ENCODE results near the gene PRDM12.

Gene PRDM12

DNA sequence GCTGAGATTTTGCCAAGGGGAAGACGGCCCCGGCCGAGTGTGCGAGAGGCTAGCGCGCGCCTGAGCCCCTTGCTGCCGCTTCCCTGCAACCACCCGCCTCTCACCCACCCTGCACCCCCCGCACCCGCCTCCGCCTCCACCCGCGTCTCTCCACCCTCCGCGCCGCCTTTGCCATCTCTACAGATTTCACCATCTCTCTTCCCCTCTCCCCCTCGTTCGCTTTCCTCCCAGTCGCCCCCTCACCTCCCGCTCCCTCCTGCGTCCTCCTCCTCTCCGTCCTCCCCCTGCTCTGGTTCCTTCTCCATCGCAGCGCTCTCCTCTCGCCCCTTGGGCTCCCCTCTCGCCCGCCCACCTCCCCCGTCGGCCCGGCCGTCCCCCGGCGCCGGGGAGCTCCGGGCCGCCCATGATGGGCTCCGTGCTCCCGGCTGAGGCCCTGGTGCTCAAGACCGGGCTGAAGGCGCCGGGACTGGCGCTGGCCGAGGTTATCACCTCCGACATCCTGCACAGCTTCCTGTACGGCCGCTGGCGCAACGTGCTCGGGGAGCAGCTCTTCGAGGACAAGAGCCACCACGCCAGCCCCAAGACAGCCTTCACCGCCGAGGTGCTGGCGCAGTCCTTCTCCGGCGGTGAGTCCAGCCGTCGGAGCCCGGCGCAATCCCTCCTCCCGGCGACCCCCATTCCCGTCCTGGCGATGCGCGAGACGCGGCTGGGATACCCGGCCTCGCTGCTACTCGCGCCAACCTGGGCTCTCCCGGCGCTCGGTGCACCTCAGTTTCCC lies at the start of gene PRDM12:
PRDM12 (plus strand) TSS at position 344 of the 778 bp plus-strand sequence; CDS start at position 404, 60 bp downstream.
- DNase-seq, result no peak

DNA sequence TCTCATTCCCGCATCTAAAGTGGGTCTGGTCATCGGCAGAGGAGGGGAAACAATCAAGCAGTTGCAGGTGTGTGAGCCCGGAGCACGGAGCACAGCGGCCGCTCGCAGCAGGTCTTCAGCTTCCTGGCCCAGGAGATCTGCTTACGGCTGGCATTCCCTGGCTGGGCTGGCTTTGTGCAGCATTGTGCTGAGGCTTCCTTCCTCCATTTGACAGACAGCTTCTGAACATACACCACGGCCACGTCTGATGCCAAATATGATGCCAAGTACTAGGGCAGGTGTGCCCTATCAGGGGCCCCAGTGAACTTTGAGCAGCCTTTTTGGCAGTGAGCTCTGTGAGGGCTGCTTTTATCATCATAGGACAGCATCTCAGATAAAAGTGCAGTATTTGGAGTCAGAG lies 47.9 kb upstream of the PRDM12 start:
- DNase-seq, result no peak

DNA sequence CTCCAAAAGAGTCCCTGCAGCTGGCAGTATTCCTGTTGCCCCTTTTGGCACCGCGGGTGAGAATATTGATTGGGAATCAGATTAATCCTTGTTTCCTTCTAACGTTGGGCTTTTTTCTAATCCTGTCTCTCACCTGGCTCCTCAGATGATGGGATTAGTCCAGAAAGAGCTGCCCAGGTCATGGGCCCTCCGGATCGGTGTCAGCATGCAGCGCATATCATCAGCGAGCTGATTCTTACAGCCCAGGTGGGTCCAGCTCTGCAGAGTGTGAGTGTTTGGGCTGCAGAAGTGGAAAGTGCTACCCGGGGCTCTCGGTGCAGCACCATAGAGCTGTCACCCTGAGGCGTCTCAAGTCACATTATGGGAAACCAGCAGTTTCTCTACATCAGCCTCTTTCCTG lies 40.9 kb upstream of the PRDM12 start:
- no peak for DNase-seq

DNA sequence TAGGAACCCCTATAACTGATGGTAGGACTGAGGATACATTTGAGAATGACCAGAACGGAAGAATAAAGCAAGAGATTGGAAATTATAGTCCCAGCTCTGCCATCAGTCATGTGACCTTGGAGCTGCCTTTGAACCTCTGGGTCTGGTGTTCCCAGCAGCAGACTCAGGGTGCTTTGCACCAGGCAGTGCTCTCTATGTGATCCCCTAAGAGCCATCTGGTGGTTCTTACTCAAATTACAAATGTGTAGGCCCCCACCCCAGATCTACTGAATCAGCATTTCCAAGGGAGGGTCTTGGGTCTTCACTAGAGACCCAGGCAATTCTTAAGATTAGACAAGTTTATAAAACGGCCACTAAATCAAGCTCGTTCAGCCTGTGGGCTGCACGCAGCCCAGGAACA lies 40.2 kb upstream of the PRDM12 start:
- DNase-seq, result no peak

DNA sequence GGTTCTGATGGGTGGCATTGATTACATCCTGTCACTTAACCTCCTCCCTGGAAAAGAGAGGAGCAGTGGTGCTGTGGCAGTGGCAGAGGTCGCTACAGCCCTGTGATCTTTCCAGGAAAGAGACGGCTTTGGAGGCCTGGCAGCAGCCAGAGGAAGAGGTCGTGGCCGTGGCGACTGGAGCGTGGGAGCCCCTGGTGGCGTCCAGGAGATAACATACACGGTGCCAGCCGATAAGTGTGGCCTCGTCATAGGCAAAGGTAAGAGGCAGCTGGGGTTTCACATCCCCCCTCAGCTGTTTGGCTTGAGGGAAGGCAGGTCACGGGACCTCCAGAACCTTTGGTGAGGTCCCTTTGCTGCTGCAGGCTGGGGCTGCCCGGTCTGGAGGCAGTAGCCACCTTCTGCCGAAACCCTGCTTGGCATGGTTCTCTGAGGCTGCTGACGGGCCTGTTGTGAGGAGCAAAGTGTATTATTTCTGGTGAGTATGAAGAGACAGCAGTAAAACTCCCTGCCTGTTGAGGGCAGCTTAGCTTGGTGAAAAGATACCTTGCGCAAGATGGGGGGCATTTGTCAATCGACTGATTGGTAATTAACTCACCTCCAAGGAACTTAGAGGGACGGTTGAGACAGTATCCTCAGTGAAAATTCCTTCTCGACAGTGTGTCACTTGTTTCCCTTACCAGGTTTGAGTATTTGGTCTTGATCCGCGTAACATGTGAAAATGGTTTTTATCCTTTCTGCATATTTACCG lies 38.0 kb upstream of the PRDM12 start:
- no peak for DNase-seq

DNA sequence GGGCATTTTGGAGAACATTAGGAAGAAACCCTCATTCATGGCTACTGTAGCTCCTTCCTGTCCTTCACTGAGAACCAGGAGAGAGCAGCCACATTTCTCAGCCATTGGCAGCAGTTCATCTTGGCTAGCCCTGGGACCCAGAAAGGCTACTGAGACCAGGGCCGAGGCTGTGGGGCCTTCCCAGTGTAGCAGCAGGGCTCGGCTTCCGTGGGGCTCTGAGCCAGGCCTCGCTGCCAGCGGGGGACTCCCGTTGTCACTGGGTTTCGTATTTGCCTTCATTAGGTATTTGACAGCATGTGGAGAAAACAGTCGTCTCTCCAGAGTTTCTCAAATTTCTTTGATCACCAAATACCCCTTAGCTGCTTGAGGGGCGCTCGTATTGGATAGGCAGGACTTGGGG lies 37.3 kb upstream of the PRDM12 start:
- no peak for DNase-seq

DNA sequence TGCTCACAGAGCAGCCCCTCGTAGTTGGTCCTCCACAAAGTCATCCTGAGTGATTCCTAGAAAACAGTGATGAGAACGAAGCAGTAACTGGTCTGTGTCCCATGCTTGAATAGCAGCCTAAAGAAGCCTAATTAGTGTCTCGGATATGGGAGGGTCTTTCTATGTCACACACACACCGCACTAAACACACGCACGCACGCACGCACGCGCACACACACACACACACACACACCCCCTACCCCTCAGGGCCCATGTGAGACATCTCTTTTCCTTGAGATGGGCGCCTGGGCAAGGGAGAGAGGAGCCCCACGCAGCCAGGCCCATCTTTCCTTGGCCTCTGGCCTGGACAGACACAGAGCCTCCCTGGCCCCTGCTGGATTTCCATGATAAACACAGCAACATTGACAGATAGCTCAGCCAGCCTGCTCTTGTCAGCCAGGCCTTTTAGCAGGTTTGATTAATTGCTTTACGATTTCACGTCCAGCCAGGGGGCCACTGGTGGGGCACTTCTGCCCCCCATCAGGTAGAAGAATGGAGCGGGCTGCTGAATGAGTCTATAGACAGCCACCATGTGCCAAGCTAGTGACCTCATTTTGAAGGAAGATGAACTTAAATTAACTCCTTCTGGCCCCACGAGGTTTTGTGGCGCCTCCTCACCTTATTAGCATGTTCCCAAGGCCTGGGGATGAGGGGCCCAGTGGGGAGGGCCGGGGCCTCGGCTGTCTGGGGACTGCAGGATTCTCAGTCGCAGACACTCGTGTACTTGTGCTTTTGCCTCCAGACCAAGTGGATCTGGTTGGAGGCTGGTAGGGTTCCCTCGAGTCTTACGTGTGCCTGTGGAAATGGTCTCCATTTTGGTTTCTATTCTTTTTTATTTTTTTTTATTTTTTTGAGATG lies 36.2 kb upstream of the PRDM12 start:
- no peak for DNase-seq

DNA sequence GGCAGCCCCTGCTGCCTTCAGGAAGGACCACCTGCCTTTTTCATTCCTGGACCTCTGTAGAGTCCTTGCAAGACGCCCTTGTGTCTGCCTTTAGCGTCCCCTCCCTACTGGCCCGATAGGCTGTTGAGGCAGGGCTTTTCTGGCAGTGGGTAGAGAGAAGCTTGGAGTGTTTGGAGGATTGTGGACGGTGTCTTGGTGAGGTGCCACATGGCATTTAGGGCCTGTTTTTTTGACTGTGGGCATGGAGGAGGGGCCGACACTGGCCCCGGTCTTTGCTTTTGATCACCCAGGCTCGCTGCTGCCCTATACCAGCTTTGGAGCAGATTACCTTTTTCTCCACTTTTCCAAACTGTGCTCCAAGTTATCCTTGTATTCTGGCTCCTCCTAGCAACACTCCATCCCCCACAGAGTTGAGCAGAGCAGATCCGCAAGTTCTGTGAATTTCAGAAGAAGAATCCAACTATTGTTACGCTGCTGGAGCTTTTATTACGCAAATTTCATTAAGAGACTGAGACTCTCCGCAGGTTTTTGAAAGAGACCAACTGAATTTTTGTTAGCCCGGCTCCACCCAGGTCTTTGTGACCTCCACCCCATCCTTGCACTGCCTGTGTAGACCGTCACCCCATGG lies 34.8 kb upstream of the PRDM12 start:
- DNase-seq, result no peak

DNA sequence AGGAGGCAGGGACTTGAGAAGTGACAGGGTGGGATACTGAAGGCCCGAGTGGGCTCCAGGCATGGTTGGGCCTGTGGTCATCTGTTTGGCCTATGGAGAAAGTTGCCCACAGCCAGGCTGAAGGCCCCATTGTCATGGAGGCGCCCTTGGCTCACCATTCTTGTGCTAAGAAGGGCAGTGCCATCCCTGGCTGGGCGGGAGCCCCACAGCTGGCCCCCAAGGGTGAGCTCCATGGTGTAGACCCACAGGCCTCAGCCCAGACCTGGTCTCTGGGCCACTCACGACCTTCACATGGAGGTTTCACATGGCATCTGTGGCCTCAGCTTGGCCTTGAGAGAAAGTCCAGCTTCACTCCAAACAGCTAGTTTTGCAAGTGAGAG lies 34.3 kb upstream of the PRDM12 start:
- no peak for DNase-seq

DNA sequence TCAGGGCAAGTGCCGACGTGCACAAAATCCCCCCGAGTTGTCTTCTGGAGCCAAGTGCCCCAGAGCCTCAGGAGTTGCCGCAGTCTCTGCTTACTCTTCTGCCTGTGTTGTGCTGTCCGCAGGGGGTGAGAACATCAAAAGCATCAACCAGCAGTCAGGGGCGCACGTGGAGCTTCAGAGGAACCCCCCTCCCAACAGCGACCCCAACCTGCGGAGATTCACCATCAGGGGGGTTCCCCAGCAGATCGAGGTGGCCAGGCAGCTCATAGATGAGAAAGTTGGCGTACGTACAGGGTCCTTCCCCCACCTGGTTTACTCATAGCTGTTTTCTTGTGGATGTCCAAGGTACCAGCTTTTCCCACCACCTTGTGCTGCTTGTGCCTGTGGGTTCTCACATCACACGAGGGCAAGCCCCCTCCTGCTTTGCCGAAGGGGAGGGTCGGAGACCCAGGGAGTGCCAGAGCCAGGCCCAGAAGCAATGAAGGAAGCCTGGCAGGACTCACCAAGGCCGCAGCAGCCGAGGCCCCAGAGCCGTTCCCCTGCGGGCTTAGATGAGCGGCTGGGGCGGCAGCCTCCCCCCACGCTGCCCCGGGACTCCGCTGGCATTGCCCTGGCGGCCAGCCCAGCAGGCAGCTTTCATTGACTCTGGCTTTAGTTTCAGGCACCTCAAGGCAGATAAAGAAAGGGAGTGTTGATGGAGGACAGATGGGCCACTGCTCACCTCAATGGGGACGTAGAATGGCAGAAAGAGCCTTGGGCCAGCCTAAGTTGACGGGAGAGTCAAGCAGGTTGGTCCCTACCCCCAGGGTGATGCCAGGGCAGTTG lies 33.7 kb upstream of the PRDM12 start:
- no peak for DNase-seq

DNA sequence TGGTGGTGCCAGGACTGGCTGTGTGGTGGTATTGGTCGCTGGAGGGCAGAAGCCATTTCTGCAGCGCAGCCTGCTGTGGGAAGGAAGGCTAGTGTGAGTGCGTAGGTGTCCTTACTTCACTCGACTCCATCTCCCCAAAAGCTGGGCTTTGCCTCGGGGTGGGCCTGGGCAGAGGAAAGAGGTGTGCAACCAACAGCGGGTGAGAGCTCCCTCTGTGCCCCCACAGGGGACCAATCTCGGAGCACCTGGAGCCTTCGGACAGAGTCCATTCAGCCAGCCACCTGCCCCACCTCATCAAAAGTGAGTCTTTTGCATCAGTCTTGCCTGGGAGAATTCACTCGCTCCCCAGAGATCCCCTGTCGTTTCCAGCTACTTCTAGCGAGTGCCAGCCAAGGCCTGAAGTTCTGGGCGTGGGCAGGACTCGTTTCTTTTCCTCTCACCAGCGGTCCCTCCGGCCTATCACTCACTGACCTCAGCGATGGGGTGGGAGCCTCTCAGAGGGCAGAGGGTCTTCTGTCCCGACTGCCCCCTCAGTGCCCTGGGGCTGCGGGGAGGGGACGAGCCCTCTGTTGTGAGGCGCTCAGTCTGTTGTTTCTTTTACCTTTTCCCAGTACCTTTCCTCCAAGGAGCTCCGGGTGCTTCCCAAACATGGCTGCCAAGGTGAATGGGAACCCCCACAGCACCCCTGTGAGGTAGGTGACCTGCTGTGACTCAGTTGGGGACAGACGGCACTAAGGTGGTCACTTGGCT lies 32.9 kb upstream of the PRDM12 start:
- DNase-seq, result no peak

DNA sequence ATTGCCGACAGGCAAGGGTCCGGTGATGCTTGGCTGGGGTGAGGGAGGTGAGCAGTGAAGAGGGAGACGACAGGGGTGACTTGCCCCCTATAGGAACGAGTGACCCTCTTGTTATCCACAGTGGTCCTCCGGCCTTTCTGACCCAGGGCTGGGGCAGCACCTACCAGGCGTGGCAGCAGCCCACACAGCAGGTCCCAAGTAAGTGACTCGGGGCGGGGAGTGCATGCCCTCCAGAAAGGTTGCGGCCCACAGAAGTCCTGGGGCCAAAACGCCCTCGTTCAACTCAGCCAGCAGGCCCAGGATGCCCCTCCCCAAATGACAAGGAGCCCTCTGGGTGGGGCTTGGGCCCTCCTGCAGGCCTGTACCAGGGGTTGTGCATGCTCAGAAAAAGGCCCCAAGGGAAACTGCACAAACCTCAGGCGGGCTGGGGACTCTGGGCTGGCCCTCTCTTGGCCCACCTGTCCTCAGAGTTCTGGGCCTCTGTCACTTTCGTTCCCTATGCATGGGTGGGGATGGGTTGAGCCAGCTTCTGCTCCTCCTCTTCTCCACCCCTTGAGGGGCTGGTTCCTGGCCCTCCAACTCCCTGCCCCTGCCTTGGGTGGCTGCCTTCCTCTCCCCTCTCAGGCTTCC lies 32.2 kb upstream of the PRDM12 start:
- DNase-seq, result no peak

DNA sequence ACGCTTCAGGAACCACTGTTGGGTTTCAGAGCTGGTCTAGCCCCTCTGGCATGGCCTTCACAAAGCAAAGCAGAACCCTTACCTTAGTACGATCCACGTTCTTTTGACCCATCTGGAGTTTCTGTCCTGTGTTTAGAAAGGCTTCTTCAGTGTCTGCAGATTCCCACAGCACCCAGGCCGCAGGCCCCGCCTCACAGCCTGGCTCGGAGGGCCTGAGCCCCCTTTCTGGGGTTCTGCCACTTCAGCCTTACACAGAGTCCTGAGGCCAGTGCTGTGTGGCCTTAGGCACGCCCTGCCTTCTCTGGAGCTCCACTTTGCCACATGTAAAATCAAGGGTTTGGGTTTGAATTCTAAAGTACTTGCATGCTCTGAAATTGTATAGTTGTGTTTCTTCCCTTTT lies 31.6 kb upstream of the PRDM12 start:
- DNase-seq, result no peak

DNA sequence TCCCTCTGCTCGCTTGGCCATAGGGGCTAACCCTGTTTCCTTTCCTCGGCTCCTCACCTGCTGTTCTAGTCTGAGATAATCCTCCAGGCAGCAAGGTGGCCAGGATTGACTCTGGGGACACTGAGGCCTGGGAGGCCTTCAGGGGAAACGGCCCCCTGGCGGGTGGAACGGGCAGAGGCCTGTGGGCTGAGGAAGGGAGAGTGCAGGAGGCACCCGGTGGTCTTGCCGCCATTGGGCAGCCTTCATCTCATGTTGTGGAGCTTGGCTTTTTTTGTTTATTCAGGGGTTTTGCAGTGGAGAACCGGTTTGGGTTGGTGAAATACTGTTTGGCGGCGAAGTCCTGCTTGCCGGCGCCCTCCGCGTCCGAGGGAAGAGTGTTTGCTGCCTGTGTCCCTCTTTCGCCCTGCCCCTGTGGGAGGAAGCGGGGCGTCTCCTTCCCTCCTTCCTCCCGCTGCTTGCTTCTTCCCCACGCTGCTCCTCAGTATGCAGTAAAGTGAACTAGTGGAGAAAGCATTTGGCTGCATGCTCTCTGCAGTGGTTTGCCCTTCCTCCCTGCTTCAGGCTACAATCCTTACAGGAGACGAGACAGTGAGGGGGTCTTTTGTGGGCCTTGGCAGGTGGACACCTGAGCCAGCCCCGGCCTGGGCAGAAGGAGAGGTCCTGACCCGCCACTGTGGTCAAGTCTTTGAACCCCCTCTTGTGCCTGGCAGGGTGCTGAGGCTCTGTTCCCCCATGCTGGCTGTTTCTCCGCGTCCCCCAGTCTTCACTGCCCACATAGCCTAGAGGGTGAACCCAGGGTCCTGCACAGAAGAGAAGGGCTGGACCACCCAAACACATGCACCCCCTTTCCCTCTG lies 30.8 kb upstream of the PRDM12 start:
- no peak for DNase-seq

DNA sequence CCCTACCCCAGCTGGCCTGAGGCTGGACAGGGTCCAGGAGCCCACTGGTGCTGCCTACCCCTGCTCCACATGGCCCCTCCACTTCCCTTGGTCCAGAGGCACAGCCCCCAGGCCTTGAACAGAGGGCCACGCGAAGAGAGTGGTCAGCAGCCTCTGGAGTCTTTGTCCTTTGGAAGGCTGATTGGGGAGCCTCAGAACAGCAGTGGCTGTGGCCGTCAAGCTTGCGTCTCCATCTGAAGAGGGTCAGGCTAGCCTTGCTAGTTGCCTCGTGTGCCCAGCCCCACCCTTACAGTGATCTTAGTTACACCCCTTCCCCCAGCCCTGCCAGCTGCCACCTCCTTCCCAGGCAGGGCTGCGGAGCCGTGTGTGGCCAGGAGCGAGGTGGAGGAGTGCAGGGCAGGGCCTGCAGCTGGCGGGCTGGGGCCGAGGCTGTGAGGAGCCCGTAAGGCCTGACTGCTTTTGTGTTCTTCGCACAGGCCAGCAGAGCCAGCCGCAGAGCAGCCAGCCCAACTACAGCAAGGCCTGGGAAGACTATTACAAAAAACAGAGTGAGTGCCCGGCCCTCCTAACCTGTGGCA lies 30.1 kb upstream of the PRDM12 start:
- DNase-seq, result no peak

DNA sequence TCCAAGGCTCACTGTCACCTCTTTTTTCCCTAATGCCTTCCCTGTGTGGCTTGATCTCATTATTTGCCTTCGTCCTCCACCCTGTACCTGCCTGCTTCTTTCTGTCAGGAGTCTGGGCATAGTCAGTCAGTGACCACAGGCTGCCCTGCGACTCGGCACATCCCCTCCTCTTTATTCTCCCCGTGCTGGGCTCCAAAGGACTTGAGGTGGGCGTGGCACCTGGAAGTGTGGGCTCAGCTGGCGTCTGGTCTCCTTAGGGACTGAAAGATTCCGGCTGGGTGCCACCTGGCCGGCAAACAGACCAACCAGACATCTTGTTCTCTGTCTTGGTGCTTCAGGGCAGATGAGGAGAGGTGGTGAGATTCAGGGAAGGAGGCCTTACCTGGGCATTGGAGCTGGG lies 29.6 kb upstream of the PRDM12 start:
- DNase-seq, result no peak

DNA sequence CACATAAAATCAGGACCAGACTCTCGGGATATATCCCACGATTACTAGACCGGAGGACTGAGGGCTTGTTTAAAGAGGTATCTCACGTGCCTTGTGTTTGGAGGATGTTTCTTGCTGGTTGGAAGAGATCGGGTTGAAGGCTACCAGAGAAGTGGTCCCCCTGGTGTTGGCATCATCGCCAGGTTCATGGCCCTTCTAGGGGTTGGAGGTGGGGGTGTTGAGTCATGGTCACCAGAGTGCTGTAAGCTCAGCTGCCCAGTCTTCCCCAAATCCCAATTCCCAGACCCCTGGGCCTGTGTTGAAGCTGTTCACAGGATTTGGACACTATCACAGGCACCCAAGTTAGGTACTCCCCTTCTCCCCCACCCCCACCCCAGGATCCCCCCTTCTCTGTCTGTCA lies 29.1 kb upstream of the PRDM12 start:
- no peak for DNase-seq

DNA sequence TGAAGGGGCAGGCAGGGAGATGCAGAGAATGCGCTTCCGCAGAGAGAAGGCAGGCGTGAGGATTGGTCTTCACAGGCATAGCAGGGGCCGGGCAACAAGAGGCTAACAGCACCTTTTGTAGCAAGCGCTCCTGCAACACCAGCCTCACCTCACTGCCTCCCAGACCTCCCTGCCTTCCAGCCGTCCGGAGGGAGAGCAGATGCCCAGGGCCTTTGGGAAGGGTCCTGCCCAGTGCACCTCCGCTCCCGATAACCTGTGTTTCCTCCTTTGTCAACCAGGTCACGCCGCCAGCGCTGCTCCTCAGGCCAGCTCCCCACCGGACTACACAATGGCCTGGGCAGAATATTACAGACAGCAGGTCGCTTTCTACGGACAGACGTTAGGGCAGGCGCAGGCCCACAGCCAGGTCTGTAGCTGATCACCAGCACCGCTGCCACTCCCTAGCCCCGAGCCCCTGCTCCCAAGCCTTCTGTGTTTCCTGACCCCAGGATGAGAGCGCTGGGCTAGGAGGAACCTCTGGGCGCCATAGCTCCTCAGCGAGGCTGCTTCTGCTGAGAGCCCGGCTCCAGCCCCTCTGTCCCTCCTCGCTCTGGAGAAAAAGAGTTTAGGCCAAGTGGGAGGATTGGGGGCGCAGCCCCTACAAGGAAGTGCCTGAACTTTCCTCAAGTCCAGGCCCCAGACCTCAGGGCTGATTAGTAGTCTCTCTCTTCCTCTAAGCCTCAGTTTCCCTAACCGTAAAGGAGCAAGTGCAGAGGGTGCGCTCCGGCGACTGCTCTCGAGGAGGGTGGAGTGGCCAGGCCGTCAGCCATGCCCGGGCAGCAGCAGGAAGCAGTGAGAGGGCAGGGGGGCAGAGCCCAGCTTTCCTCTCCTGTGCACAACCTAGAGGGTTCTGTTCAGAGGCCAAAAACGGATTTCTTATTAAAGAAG lies 28.4 kb upstream of the PRDM12 start:
- no peak for DNase-seq
